Measurements from ENCODE around the gene KLF16. TPM values are rescaled to one million over a fixed set of nuclear protein-coding genes. Genes with fewer than 3 reads are reported as not detected.
A peak's percentile ranks its signal among the peaks of the same experiment; 100 is the strongest.

Gene KLF16
- total RNA-seq, 3 donors from 2014 or later = 2.9 to 4.6 (median 4.1) TPM

DNA sequence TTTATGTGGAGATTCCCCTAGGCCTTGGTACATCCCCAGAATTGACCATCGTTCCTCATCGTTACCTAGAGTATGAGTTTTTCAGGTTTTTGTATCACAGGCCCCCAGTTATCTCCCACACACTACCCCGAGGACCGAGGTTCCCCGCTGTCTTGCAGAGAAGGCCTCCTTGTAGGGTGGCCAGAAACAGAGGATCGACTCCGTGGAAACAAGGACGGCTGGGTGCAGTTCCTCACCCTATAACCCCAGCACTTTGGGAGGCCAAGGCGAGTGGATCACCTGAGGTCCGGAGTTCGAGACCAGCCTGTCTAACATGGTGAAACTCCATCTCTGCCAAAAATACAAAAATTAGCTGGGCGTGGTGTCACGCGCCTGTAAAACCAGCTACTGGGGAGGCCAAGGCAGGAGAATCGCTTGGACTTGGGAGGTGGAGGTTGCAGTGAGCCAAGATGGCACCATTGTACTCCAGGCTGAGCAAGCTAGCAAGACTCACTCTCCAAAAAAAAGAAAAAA is 42.5 kb upstream of the KLF16 start:
- peak overlapping the region; percentile 69 to 82 (median 70) for H3K4me3 ChIP-seq
- H3K27ac ChIP-seq = peak overlapping the region; percentile 94 to 95
- intact Hi-C loops (cut with DNase I; ENCODE audit: low total_unique reads) = loop anchor here (10.0 kb wide), 1 partner anchor 189 kb away; the partner anchor contains the start of genes IZUMO4 and MOB3A
- peaks cover 11 to 13% of the 10 kb centered on the region in 2 donors for H3K4me1 ChIP-seq
- TF ChIP-seq POLR2A (IDR thresholded peaks at IDR 0.05) (no peak), POLR2AphosphoS5 (IDR thresholded peaks at IDR 0.05) (no peak)
- TF ChIP-seq, protein P1, sequence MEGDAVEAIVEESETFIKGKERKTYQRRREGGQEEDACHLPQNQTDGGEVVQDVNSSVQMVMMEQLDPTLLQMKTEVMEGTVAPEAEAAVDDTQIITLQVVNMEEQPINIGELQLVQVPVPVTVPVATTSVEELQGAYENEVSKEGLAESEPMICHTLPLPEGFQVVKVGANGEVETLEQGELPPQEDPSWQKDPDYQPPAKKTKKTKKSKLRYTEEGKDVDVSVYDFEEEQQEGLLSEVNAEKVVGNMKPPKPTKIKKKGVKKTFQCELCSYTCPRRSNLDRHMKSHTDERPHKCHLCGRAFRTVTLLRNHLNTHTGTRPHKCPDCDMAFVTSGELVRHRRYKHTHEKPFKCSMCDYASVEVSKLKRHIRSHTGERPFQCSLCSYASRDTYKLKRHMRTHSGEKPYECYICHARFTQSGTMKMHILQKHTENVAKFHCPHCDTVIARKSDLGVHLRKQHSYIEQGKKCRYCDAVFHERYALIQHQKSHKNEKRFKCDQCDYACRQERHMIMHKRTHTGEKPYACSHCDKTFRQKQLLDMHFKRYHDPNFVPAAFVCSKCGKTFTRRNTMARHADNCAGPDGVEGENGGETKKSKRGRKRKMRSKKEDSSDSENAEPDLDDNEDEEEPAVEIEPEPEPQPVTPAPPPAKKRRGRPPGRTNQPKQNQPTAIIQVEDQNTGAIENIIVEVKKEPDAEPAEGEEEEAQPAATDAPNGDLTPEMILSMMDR (IDR thresholded peaks at IDR 0.05) = no peak
- no peak for DNase-seq (ENCODE audit: low spot score in 2 of 2)
- no peaks in the 10 kb centered on the region for H3K9me3 ChIP-seq
- H3K36me3 ChIP-seq = no peaks in the 10 kb centered on the region
- no peaks in the 10 kb centered on the region for H3K27me3 ChIP-seq

DNA sequence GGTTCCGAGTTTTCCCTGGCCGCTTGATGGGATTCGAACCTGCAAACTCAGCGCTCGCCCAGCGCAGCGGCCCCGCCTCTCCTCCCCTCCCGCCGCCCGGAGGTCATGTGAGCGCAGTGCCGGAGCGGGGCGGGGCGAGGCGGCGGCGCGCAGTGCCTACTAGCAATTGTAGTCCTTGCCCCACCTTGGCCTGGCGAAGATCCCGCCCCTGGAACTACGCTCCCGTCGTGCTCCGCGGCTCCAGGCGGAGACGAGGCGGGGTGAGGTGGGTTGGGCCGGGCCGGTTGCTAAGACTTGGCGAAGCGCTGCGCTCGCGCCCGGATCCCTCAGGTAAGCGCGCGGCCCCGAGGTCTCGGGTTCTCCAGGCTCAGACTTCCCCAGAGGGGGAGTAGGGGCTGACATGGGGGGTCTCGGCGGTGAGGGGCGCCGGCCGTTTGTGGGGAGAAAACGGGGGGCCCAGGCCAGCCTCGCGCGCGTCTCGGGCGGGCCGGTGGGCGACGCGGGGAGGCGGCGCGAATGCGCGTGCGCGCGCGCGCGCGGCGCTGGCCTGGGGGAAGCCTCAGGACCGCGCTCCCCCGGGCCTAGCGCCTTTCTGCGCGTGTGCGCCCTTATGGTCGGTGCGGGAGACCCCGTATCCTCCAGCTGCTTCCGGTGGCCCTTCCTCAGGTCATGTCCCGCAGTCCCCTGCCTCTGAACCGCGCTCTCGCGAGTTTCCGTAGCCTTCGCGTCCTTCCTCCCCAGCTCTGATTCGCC is 41.9 kb upstream of the KLF16 start, which contains the start of the genes ADAT3 and SCAMP4:
TSS of gene ADAT3 (plus strand) at position 290 of the 753 bp plus-strand sequence. CDS start 6,649 bp downstream, outside the sequence.
TSS of gene SCAMP4 (plus strand) at position 290 of the 753 bp plus-strand sequence. CDS start 9,621 bp downstream, outside the sequence.
- Histone ChIP-seq H3K4me3 (peak within 1 kb of the TSS; percentile 69 to 82 (median 70)), H3K27ac (peak within 1 kb of the TSS; percentile 94 to 95), H3K9me3 (no peaks in the 10 kb centered on the region), H3K27me3 (no peaks in the 10 kb centered on the region), H3K36me3 (no peaks in the 10 kb centered on the region), H3K4me1 (peaks cover 11 to 13% of the 10 kb centered on the region in 2 donors)
- peak; percentile 98 to 100 for DNase-seq (ENCODE audit: low spot score in 2 of 2)
- intact Hi-C loops (cut with DNase I; ENCODE audit: low total_unique reads) = loop anchor here (10.0 kb wide), 1 partner anchor 190 kb away; the partner anchor contains the start of genes IZUMO4 and MOB3A
- TF ChIP-seq POLR2A (IDR thresholded peaks at IDR 0.05) = peak; percentile 80
- peak in 2 of 3 donors; percentile 77 to 86 for TF ChIP-seq POLR2AphosphoS5 (IDR thresholded peaks at IDR 0.05)
- TF ChIP-seq, protein P1 (IDR thresholded peaks at IDR 0.05) = no peak

DNA sequence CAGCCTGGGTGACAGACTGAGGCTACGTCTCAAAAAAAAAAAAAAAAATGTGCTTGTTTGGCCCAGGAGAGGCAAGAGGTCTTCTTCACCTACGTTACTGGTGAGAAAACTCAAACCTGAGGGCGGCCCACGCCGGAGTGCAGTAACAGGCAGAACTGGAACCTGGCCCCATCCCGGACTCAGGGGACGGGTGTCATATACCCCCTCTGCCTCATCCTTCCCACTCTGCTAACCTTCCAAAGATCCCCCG is 41.4 kb upstream of the KLF16 start:
- intact Hi-C loops (cut with DNase I; ENCODE audit: low total_unique reads) = loop anchor here (10.0 kb wide), 1 partner anchor 190 kb away; the partner anchor contains the start of genes IZUMO4 and MOB3A
- Histone ChIP-seq H3K27ac (peak overlapping the region; percentile 94 to 95), H3K27me3 (no peaks in the 10 kb centered on the region), H3K36me3 (no peaks in the 10 kb centered on the region), H3K4me3 (peak overlapping the region; percentile 69 to 82 (median 70)), H3K9me3 (no peaks in the 10 kb centered on the region), H3K4me1 (peaks cover 8 to 9% of the 10 kb centered on the region in 2 donors)
- TF ChIP-seq POLR2A (IDR thresholded peaks at IDR 0.05) = no peak
- TF ChIP-seq, protein P1 (IDR thresholded peaks at IDR 0.05) = no peak
- no peak for TF ChIP-seq POLR2AphosphoS5 (IDR thresholded peaks at IDR 0.05)
- DNase-seq (ENCODE audit: low spot score in 2 of 2) = no peak

DNA sequence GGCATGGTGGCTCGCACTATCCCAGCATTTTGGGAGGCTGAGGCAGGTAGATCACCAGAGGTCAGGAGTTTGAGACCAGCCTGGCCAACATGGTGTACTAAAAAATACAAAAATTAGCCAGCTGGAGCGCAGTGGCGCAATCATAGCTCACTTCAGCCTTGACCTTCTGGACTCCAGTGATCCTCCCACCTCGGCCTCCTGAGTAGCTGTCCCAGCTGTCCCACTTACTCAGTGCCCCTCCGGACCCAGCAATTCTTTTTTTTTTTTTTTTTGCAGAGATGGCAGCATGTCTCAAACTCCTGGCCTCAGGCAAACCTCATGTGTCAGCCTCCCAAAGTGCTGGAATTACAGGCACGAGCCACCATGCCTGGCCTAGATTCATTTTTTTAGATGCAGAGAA is 39.5 kb upstream of the KLF16 start:
- no peak for DNase-seq (ENCODE audit: low spot score in 2 of 2)
- H3K4me3 ChIP-seq = no peak overlapping the region
- peak overlapping the region in 1 of 2 donors; percentile 21 for H3K27ac ChIP-seq
- no peaks in the 10 kb centered on the region for H3K9me3 ChIP-seq
- no peaks in the 10 kb centered on the region for H3K36me3 ChIP-seq
- no peaks in the 10 kb centered on the region for H3K27me3 ChIP-seq
- TF ChIP-seq POLR2A (IDR thresholded peaks at IDR 0.05) (no peak), POLR2AphosphoS5 (IDR thresholded peaks at IDR 0.05) (no peak)
- TF ChIP-seq, protein P1 (IDR thresholded peaks at IDR 0.05) = no peak
- intact Hi-C loops (cut with DNase I; ENCODE audit: low total_unique reads) = loop anchor here (10.0 kb wide), 1 partner anchor 192 kb away; the partner anchor contains the start of genes IZUMO4 and MOB3A
- H3K4me1 ChIP-seq = peaks cover 4 to 5% of the 10 kb centered on the region in 2 donors
